OCI-LY1 (cell line): ENCODE data around the gene CNBD2.
"Not testable (repeated sequence)": the region's sequence is repeated elsewhere in the genome, so short reads cannot be mapped to it uniquely, and the experiment has no call there.

Experiments used
- H2AFZ ChIP-seq: fragments of 200-600 bp; sonication (generic), shearing (Covaris generic); 2 replicates; pipeline ENCODE4 v1.6.0; 2014; ENCODE audit warnings: antibody characterized with exemption, mild to moderate bottlenecking, low read length
- H3F3A ChIP-seq: fragments of 200-600 bp; sonication (generic), shearing (Covaris generic); 2 replicates; pipeline ENCODE4 v1.6.0; 2014; ENCODE audit warnings: mild to moderate bottlenecking, antibody characterized with exemption, low read length, moderate library complexity; ENCODE audit not compliant: insufficient read depth
- H3K27ac ChIP-seq: fragments of 200-600 bp; sonication (generic); 2 replicates; pipeline ENCODE4 v1.5.1; 2014; ENCODE audit warnings: low read length, mixed run types, mild to moderate bottlenecking, low read depth; ENCODE audit not compliant: poor library complexity, severe bottlenecking
- H3K27me3 ChIP-seq: fragments of 200-600 bp; sonication (generic); 2 replicates; pipeline ENCODE4 v1.6.0; 2014; ENCODE audit warnings: antibody characterized with exemption, mild to moderate bottlenecking, low read length, moderate library complexity; ENCODE audit not compliant: insufficient read depth
- H3K36me3 ChIP-seq: fragments of 200-600 bp; sonication (generic); 2 replicates; pipeline ENCODE4 v1.6.1; 2014; ENCODE audit warnings: mild to moderate bottlenecking, antibody characterized with exemption, low read length, moderate library complexity, mixed read lengths; ENCODE audit not compliant: insufficient read depth
- H3K4me1 ChIP-seq: fragments of 200-600 bp; sonication (generic); 2 replicates; pipeline ENCODE4 v1.5.1; 2014; ENCODE audit warnings: mild to moderate bottlenecking, low read length, moderate library complexity; ENCODE audit not compliant: insufficient read depth, severe bottlenecking
- H3K4me2 ChIP-seq: fragments of 200-600 bp; sonication (generic), shearing (Covaris generic); 2 replicates; pipeline ENCODE4 v1.6.1; 2014; ENCODE audit warnings: low read length
- H3K4me3 ChIP-seq: fragments of 200-600 bp; sonication (generic); 2 replicates; pipeline ENCODE4 v1.5.1; 2014; ENCODE audit warnings: low read length, low read depth, mild to moderate bottlenecking, mixed read lengths; ENCODE audit not compliant: poor library complexity, severe bottlenecking
- H3K79me2 ChIP-seq: fragments of 200-600 bp; shearing (Covaris generic); 2 replicates; pipeline ENCODE4 v1.6.1; 2016; ENCODE audit warnings: mixed run types, low read length, mixed read lengths; ENCODE audit not compliant: insufficient read depth
- H3K9ac ChIP-seq: fragments of 200-600 bp; sonication (generic), shearing (Covaris generic); 2 replicates; pipeline ENCODE4 v1.6.1; 2014; ENCODE audit warnings: mild to moderate bottlenecking, low read length, mixed read lengths
- H3K9me2 ChIP-seq: fragments of 200-600 bp; sonication (generic), shearing (Covaris generic); 2 replicates; pipeline ENCODE4 v1.6.1; 2014; ENCODE audit warnings: low read depth, mild to moderate bottlenecking, low read length, mixed read lengths
- H3K9me3 ChIP-seq: fragments of 200-600 bp; shearing (Covaris generic); 2 replicates; pipeline ENCODE4 v1.6.1; 2014; ENCODE audit warnings: low read length, mixed read lengths
- H4K20me1 ChIP-seq: fragments of 200-600 bp; sonication (generic), shearing (Covaris generic); 2 replicates; pipeline ENCODE4 v1.6.0; 2016; ENCODE audit warnings: mild to moderate bottlenecking, low read length; ENCODE audit not compliant: insufficient read depth
- EZH2 ChIP-seq: fragments of 200-600 bp; sonication (generic), shearing (Covaris generic); IDR thresholded peaks from 2 replicates; pipeline ENCODE4 v1.8.0; 2017; ENCODE audit warnings: borderline replicate concordance, mixed run types, mild to moderate bottlenecking, antibody characterized with exemption, low read length, moderate library complexity, mixed read lengths
- TF ChIP-seq, protein P1 (sequence below): fragments of 200-600 bp; sonication (generic), shearing (Covaris generic); IDR thresholded peaks from 2 replicates; pipeline ENCODE4 v1.5.1; 2017; ENCODE audit warnings: mild to moderate bottlenecking, antibody characterized with exemption, low read length, moderate library complexity, mixed read lengths

CNBD2 gene

GRCh38 chr20:35950093-35950492 is 18.3 kb upstream of the CNBD2 start:
- Histone ChIP-seq H3F3A (no peaks in the 10 kb centered on the region), H4K20me1 (no peaks in the 10 kb centered on the region), H3K36me3 (peaks cover 30% of the 10 kb centered on the region; the same call in 1 of the 2 replicates), H3K4me2 (no peak overlapping the region), H3K4me3 (no peak overlapping the region), H3K27ac (no peak overlapping the region), H3K9me3 (no peaks in the 10 kb centered on the region), H3K79me2 (peaks cover 13% of the 10 kb centered on the region), H3K9me2 (no peaks in the 10 kb centered on the region), H3K9ac (no peak overlapping the region), H3K27me3 (no peaks in the 10 kb centered on the region), H2AFZ (no peak overlapping the region), H3K4me1 (peaks cover 16% of the 10 kb centered on the region)
- TF ChIP-seq, protein P1, sequence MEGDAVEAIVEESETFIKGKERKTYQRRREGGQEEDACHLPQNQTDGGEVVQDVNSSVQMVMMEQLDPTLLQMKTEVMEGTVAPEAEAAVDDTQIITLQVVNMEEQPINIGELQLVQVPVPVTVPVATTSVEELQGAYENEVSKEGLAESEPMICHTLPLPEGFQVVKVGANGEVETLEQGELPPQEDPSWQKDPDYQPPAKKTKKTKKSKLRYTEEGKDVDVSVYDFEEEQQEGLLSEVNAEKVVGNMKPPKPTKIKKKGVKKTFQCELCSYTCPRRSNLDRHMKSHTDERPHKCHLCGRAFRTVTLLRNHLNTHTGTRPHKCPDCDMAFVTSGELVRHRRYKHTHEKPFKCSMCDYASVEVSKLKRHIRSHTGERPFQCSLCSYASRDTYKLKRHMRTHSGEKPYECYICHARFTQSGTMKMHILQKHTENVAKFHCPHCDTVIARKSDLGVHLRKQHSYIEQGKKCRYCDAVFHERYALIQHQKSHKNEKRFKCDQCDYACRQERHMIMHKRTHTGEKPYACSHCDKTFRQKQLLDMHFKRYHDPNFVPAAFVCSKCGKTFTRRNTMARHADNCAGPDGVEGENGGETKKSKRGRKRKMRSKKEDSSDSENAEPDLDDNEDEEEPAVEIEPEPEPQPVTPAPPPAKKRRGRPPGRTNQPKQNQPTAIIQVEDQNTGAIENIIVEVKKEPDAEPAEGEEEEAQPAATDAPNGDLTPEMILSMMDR, result no peak
- TF ChIP-seq EZH2, result no peak

GRCh38 chr20:35952080-35952479 is 16.3 kb upstream of the CNBD2 start:
- H3K9ac ChIP-seq, H3K27me3 ChIP-seq, H3K9me2 ChIP-seq, H3F3A ChIP-seq, H2AFZ ChIP-seq, H3K27ac ChIP-seq, H4K20me1 ChIP-seq, H3K9me3 ChIP-seq: not testable (repeated sequence)
- Histone ChIP-seq H3K4me1 (peaks cover 22% of the 10 kb centered on the region), H3K36me3 (peaks cover 23% of the 10 kb centered on the region; the same call in 1 of the 2 replicates), H3K4me3 (peak overlapping the region; percentile 94), H3K79me2 (peaks cover 13% of the 10 kb centered on the region), H3K4me2 (peak overlapping the region; percentile 88; the same call in 1 of the 2 replicates)

- H4K20me1 ChIP-seq, result no peaks in the 10 kb centered on the region
- no peaks in the 10 kb centered on the region for H3K9me3 ChIP-seq
- H3F3A ChIP-seq, result no peaks in the 10 kb centered on the region
- peak overlapping the region; percentile 88 for H3K4me2 ChIP-seq
- no peaks in the 10 kb centered on the region for H3K9me2 ChIP-seq
- peaks cover 16% of the 10 kb centered on the region; the same call in 1 of the 2 replicates for H3K36me3 ChIP-seq
- H3K4me3 ChIP-seq, result peak overlapping the region; percentile 94
- H3K79me2 ChIP-seq, result peaks cover 13% of the 10 kb centered on the region
- H3K9ac ChIP-seq, result peak overlapping the region; percentile 90
- no peak overlapping the region for H2AFZ ChIP-seq
- H3K4me1 ChIP-seq, result peaks cover 22% of the 10 kb centered on the region
- TF ChIP-seq EZH2, result no peak
- TF ChIP-seq, protein P1, result no peak
- H3K27me3 ChIP-seq, result no peaks in the 10 kb centered on the region
- peak overlapping the region; percentile 94 for H3K27ac ChIP-seq
Observed at GRCh38 chr20:35952480-35953386, 15.7 kb upstream of the CNBD2 start.
